ENCODE results near the gene CATSPERZ. TPM values are rescaled to one million over a fixed set of nuclear protein-coding genes. Genes with fewer than 3 reads are reported as not detected.

CATSPERZ gene
- total RNA-seq, 2 experiments from 2014 or later, result not detected

- no peaks in the 10 kb centered on the region for H3K27me3 Mint-ChIP-seq
- H3K27ac Mint-ChIP-seq, result no peak overlapping the region
- peaks cover 49% of the 10 kb centered on the region for H3K4me1 Mint-ChIP-seq
- POLR2A ChIA-PET, result no interaction called here
- peak overlapping the region; percentile 16 for H3K4me3 Mint-ChIP-seq
- peaks cover 26% of the 10 kb centered on the region for H3K36me3 Mint-ChIP-seq (ENCODE audit: low read depth)
- no peaks in the 10 kb centered on the region for H3K9me3 Mint-ChIP-seq
- CTCF ChIA-PET, result interaction anchor here (0.7 to 0.9 kb wide), 2 partner anchors 12 to 53 kb away, joined by 3 read pairs; partner anchors contain the start of gene BAD
- DNase-seq, result no peak
Observed at GRCh38 chr11:64337538-64338249, 37.5 kb downstream of the CATSPERZ start.

GRCh38 chr11:64338716-64339115 is 38.6 kb downstream of the CATSPERZ start:
- Mint-ChIP-seq H3K27ac (peak overlapping the region; percentile 92), H3K4me3 (peak overlapping the region; percentile 84), H3K27me3 (no peaks in the 10 kb centered on the region), H3K9me3 (no peaks in the 10 kb centered on the region), H3K4me1 (peaks cover 49% of the 10 kb centered on the region), H3K36me3 (ENCODE audit: low read depth) (peaks cover 24% of the 10 kb centered on the region)
- ChIA-PET POLR2A (no interaction called here), CTCF (interaction anchor here (0.7 to 0.8 kb wide), 2 partner anchors 21 to 54 kb away, joined by 3 read pairs; partner anchors contain the start of genes BAD, PRDX5 and TRMT112)
- no peak for DNase-seq

- H3K27me3 Mint-ChIP-seq, result no peaks in the 10 kb centered on the region
- DNase-seq, result no peak
- H3K4me3 Mint-ChIP-seq, result peak overlapping the region; percentile 84
- peaks cover 49% of the 10 kb centered on the region for H3K4me1 Mint-ChIP-seq
- CTCF ChIA-PET, result interaction anchor here (0.7 to 1.1 kb wide), 2 partner anchors 8 to 18 kb away, joined by 3 to 5 read pairs; no protein-coding TSS in a partner anchor
- H3K36me3 Mint-ChIP-seq (ENCODE audit: low read depth), result peaks cover 23% of the 10 kb centered on the region
- POLR2A ChIA-PET, result no interaction called here
- H3K27ac Mint-ChIP-seq, result peak overlapping the region; percentile 92
- H3K9me3 Mint-ChIP-seq, result no peaks in the 10 kb centered on the region
Observed at GRCh38 chr11:64339286-64339685, 39.1 kb downstream of the CATSPERZ start.

GRCh38 chr11:64339754-64340408 is 39.7 kb downstream of the CATSPERZ start, which contains the start of gene CCDC88B:
TSS of gene CCDC88B (plus strand) at chr11:64340204. CDS start at chr11:64340267, 63 bp downstream.
- DNase-seq, result peak; percentile 91
- Mint-ChIP-seq H3K36me3 (ENCODE audit: low read depth) (peaks cover 23% of the 10 kb centered on the region), H3K4me3 (peak within 1 kb of the TSS; percentile 84), H3K4me1 (peaks cover 48% of the 10 kb centered on the region), H3K9me3 (no peaks in the 10 kb centered on the region), H3K27me3 (no peaks in the 10 kb centered on the region), H3K27ac (peak within 1 kb of the TSS; percentile 92)
- ChIA-PET POLR2A (interaction anchor here (0.6 to 0.7 kb wide), 2 partner anchors 8 to 70 kb away, joined by 3 to 4 read pairs; no protein-coding TSS in a partner anchor), CTCF (interaction anchor here (0.7 to 1.1 kb wide), 2 partner anchors 8 to 18 kb away, joined by 3 to 5 read pairs; no protein-coding TSS in a partner anchor)

GRCh38 chr11:64340671-64341335 is 40.6 kb downstream of the CATSPERZ start:
- DNase-seq, result peak; percentile 76
- H3K27me3 Mint-ChIP-seq, result no peaks in the 10 kb centered on the region
- peaks cover 27% of the 10 kb centered on the region for H3K36me3 Mint-ChIP-seq (ENCODE audit: low read depth)
- H3K27ac Mint-ChIP-seq, result peak overlapping the region; percentile 92
- ChIA-PET POLR2A (no interaction called here), CTCF (interaction anchor here (0.5 to 3.5 kb wide), 7 partner anchors 9 to 555 kb away, joined by 5 to 29 read pairs (median 11); partner anchors contain the start of genes ESRRA, PRDX5, RPS6KA4 and TRMT112)
- H3K4me1 Mint-ChIP-seq, result peaks cover 48% of the 10 kb centered on the region
- H3K9me3 Mint-ChIP-seq, result no peaks in the 10 kb centered on the region
- peak overlapping the region; percentile 84 for H3K4me3 Mint-ChIP-seq

GRCh38 chr11:64341429-64341828 is 41.3 kb downstream of the CATSPERZ start:
- no peak for DNase-seq
- Mint-ChIP-seq H3K27ac (no peak overlapping the region), H3K4me1 (peaks cover 53% of the 10 kb centered on the region), H3K36me3 (ENCODE audit: low read depth) (peaks cover 27% of the 10 kb centered on the region), H3K4me3 (peak overlapping the region; percentile 84), H3K9me3 (no peaks in the 10 kb centered on the region), H3K27me3 (no peaks in the 10 kb centered on the region)
- ChIA-PET CTCF (interaction anchor here (0.5 to 3.5 kb wide), 11 partner anchors 9 to 556 kb away, joined by 3 to 29 read pairs (median 10); partner anchors contain the start of genes ESRRA, PRDX5, RPS6KA4 and TRMT112), POLR2A (no interaction called here)

GRCh38 chr11:64341851-64342791 is 42.0 kb downstream of the CATSPERZ start:
- H3K4me1 Mint-ChIP-seq, result peaks cover 53% of the 10 kb centered on the region
- H3K4me3 Mint-ChIP-seq, result peak overlapping the region; percentile 84

GRCh38 chr11:64342869-64343745 is 42.9 kb downstream of the CATSPERZ start:
- H3K36me3 Mint-ChIP-seq (ENCODE audit: low read depth), result peaks cover 21% of the 10 kb centered on the region
- H3K4me3 Mint-ChIP-seq, result peak overlapping the region; percentile 44
- ChIA-PET POLR2A (no interaction called here), CTCF (interaction anchor here (0.7 to 3.5 kb wide), 12 partner anchors 8 to 400 kb away, joined by 3 to 29 read pairs (median 8); partner anchors contain the start of genes ESRRA, PRDX5, RPS6KA4 and TRMT112)
- no peaks in the 10 kb centered on the region for H3K9me3 Mint-ChIP-seq
- H3K27me3 Mint-ChIP-seq, result no peaks in the 10 kb centered on the region
- peaks cover 43% of the 10 kb centered on the region for H3K4me1 Mint-ChIP-seq
- no peak for DNase-seq
- no peak overlapping the region for H3K27ac Mint-ChIP-seq

More at GRCh38 chr11:64341851-64342791, 42.0 kb downstream of the CATSPERZ start:
- Mint-ChIP-seq H3K36me3 (ENCODE audit: low read depth) (peaks cover 27% of the 10 kb centered on the region), H3K27ac (no peak overlapping the region), H3K9me3 (no peaks in the 10 kb centered on the region), H3K27me3 (no peaks in the 10 kb centered on the region)
- POLR2A ChIA-PET, result no interaction called here
- DNase-seq, result peak; percentile 93
- CTCF ChIA-PET, result interaction anchor here (0.7 to 3.5 kb wide), 13 partner anchors 9 to 401 kb away, joined by 3 to 29 read pairs (median 7); partner anchors contain the start of genes ESRRA, PRDX5, RPS6KA4 and TRMT112

GRCh38 chr11:64343767-64344559 is 43.8 kb downstream of the CATSPERZ start:
- POLR2A ChIA-PET, result no interaction called here
- no peak overlapping the region for H3K27ac Mint-ChIP-seq
- H3K36me3 Mint-ChIP-seq (ENCODE audit: low read depth), result peaks cover 19% of the 10 kb centered on the region
- no peaks in the 10 kb centered on the region for H3K9me3 Mint-ChIP-seq
- DNase-seq, result no peak
- CTCF ChIA-PET, result interaction anchor here (0.7 to 3.5 kb wide), 7 partner anchors 9 to 91 kb away, joined by 3 to 29 read pairs (median 6); partner anchors contain the start of genes PRDX5 and TRMT112
- H3K4me3 Mint-ChIP-seq, result no peak overlapping the region
- H3K4me1 Mint-ChIP-seq, result peaks cover 36% of the 10 kb centered on the region
- no peaks in the 10 kb centered on the region for H3K27me3 Mint-ChIP-seq

- ChIA-PET POLR2A (no interaction called here), CTCF (interaction anchor here (0.9 to 3.5 kb wide), 5 partner anchors 8 to 40 kb away, joined by 3 to 15 read pairs (median 6); partner anchors contain the start of genes PRDX5 and TRMT112)
- DNase-seq, result no peak
- Mint-ChIP-seq H3K27ac (no peak overlapping the region), H3K4me3 (no peak overlapping the region), H3K9me3 (no peaks in the 10 kb centered on the region), H3K4me1 (peaks cover 27% of the 10 kb centered on the region), H3K36me3 (ENCODE audit: low read depth) (peaks cover 21% of the 10 kb centered on the region), H3K27me3 (no peaks in the 10 kb centered on the region)
Observed at GRCh38 chr11:64344787-64345186, 44.6 kb downstream of the CATSPERZ start.

All from activated CD4-positive, alpha-beta T cell treated with anti-CD3 and anti-CD28 coated beads, Interleukin-2, amount 10 ng/mL, durations not matched to agents 7 days and 5 days (primary cell).